ENCODE measurements around the gene FOXRED2.
A peak's percentile ranks its signal among the peaks of the same experiment; 100 is the strongest.

Gene FOXRED2

DNA sequence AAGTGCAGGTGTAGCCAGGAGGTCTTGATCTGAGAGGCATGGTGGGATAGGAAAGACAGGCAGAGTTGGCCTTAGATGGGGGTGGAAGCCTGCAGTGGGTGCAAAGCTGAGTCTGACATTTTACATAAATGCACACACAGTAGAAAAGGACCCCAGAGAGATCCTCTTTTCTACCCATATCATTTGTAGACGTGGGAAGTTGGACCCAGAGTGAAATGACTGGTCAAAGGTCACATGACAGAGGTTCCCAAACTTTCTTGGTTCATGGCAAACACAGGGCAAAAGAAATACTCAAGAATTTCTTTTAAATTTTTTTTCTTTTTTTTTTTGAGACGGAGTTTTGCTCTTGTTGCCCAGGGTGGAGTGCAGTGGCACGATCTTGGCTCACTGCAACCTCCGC is 6.2 kb upstream of the FOXRED2 start:
- no peak overlapping the region for H3K4me2 ChIP-seq (ENCODE audit: low read length)
- H3K36me3 ChIP-seq (ENCODE audit: insufficient read depth, low read length), result peaks cover 72% of the 10 kb centered on the region
- H3K9ac ChIP-seq (ENCODE audit: low read depth, low read length), result no peak overlapping the region
- no peaks in the 10 kb centered on the region for H3K9me3 ChIP-seq (replicated peaks; ENCODE audit: low read length)
- H3K4me1 ChIP-seq (ENCODE audit: control insufficient read depth, insufficient read depth, low read length), result no peaks in the 10 kb centered on the region
- no peaks in the 10 kb centered on the region for H3K27me3 ChIP-seq (ENCODE audit: control insufficient read depth, insufficient read depth, low read length)
- no peak overlapping the region for H3K4me3 ChIP-seq (ENCODE audit: low read length)

DNA sequence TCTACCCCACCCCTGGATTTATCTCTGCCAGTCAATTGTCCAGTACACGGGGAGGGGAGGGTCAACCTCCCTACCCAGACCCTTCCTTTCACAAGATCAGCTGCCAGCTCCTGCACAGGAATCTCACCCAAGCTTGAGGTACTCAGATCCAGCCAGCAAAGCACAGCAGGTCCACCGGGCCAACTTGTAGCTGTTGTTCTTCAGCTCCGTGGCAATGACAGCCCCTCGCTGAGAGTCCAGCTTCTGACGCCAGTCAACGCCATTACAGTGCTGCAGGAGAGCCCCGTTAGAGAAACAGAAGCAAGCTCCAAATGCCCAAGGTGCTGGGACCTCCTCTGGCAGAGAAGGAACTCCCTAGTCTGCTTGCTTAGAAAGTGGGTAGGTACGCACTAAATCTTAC is 5.5 kb upstream of the FOXRED2 start:
- Histone ChIP-seq H3K4me2 (ENCODE audit: low read length) (no peak overlapping the region), H3K36me3 (ENCODE audit: insufficient read depth, low read length) (peaks cover 66% of the 10 kb centered on the region), H3K27me3 (ENCODE audit: control insufficient read depth, insufficient read depth, low read length) (no peaks in the 10 kb centered on the region), H3K4me3 (ENCODE audit: low read length) (no peak overlapping the region), H3K9ac (ENCODE audit: low read depth, low read length) (no peak overlapping the region), H3K9me3 (replicated peaks; ENCODE audit: low read length) (no peaks in the 10 kb centered on the region), H3K4me1 (ENCODE audit: control insufficient read depth, insufficient read depth, low read length) (peaks cover 3% of the 10 kb centered on the region)

DNA sequence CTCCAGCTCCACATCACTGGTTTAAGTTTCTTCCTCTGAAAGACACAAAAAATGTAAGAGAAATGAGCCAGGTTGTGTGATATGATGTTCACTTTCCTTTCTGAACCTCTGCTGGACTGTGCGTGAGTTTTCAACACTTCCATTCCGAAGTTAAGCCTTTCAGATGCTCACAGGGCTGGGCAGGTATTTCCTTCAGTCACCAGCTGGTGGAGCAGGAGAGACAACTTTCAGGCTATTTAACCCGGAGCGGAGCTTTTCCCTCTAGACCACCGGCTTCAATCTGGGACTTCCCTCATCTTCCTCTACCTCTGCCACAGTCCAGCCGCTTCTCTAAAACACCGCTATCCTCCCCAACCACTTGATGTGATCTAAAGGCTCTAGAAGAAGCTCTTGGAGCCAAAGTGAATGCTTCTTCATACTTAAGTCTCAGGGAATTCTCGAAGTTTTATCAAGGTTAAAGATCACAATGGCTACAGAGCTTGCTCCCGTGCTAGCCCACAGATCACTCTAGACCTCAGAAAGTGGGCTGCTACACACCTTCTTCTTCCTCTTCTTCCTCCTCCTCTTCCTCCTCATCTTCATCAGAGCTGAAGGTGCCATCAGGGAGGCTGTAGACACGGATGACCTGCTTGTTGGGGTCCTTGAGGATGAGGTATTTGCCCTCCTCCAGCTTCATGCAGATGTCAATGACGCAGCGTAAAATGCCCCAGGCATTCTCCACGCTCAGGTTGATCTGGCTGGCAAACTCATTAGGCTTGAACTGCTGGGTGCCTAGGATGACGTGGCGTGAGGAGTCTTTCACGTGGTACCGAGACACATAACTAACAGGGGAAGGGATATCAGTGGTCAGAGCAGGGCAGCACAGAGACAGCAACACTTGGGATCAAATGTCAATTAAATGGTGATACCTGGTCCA is 4.4 kb upstream of the FOXRED2 start:
- no peaks in the 10 kb centered on the region for H3K9me3 ChIP-seq (replicated peaks; ENCODE audit: low read length)
- no peak overlapping the region for H3K4me2 ChIP-seq (ENCODE audit: low read length)
- H3K36me3 ChIP-seq (ENCODE audit: insufficient read depth, low read length), result peaks cover 54% of the 10 kb centered on the region
- no peak overlapping the region for H3K4me3 ChIP-seq (ENCODE audit: low read length)
- no peaks in the 10 kb centered on the region for H3K27me3 ChIP-seq (ENCODE audit: control insufficient read depth, insufficient read depth, low read length)
- H3K9ac ChIP-seq (ENCODE audit: low read depth, low read length), result no peak overlapping the region
- H3K4me1 ChIP-seq (ENCODE audit: control insufficient read depth, insufficient read depth, low read length), result peaks cover 13% of the 10 kb centered on the region

DNA sequence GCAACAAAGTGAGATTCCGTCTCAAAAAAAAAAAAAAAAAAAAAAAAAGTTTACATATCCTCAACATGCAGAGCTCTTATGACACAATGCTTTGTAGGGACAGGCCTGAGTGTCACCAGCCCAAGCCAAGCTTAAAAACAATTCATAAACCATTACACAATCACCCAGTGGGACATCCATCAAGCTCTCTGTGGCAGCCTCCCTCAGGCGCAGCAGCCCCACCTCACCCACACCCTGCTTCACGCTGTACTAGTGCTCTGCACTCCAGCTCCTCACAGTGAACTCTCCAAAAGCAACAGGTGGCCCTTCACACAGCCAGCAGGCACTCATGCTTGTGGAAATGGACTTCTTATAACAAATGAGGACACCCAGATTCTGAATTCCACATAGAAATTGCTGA is 3.5 kb upstream of the FOXRED2 start:
- Histone ChIP-seq H3K4me2 (ENCODE audit: low read length) (no peak overlapping the region), H3K4me3 (ENCODE audit: low read length) (no peak overlapping the region), H3K4me1 (ENCODE audit: control insufficient read depth, insufficient read depth, low read length) (peaks cover 13% of the 10 kb centered on the region), H3K27me3 (ENCODE audit: control insufficient read depth, insufficient read depth, low read length) (no peaks in the 10 kb centered on the region), H3K36me3 (ENCODE audit: insufficient read depth, low read length) (peaks cover 46% of the 10 kb centered on the region), H3K9ac (ENCODE audit: low read depth, low read length) (no peak overlapping the region), H3K9me3 (replicated peaks; ENCODE audit: low read length) (no peaks in the 10 kb centered on the region)

DNA sequence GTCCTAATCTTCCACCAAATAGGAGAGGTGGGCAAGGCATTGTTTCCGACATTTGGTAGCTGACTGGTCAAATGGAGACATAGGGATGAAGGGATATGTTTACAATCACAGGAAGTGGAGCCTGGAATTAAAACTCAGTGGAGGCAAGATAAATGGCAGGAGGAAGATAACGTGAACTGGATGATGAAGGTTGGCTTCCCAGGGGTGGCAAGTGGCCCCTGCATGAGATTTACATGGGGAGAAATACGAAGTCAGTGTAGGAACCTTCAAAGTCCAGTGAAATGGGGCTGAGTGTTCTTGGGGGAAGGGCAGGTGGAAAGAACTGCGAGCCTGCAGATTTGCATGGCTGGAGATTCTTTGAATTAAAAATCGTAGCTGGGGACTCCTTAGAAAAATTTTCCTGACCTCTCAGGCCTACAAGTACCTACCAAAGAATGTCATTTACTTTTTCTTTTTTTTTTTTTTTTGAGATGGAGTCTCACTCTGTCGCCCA is 724 bp upstream of the FOXRED2 start:
- H3K9ac ChIP-seq (ENCODE audit: low read depth, low read length), result peak overlapping the region; percentile 70
- no peaks in the 10 kb centered on the region for H3K27me3 ChIP-seq (ENCODE audit: control insufficient read depth, insufficient read depth, low read length)
- peak overlapping the region; percentile 74 for H3K4me3 ChIP-seq (ENCODE audit: low read length)
- peaks cover 13% of the 10 kb centered on the region for H3K4me1 ChIP-seq (ENCODE audit: control insufficient read depth, insufficient read depth, low read length)
- peaks cover 23% of the 10 kb centered on the region for H3K36me3 ChIP-seq (ENCODE audit: insufficient read depth, low read length)
- peak overlapping the region; percentile 88 for H3K4me2 ChIP-seq (ENCODE audit: low read length)
- no peaks in the 10 kb centered on the region for H3K9me3 ChIP-seq (replicated peaks; ENCODE audit: low read length)

DNA sequence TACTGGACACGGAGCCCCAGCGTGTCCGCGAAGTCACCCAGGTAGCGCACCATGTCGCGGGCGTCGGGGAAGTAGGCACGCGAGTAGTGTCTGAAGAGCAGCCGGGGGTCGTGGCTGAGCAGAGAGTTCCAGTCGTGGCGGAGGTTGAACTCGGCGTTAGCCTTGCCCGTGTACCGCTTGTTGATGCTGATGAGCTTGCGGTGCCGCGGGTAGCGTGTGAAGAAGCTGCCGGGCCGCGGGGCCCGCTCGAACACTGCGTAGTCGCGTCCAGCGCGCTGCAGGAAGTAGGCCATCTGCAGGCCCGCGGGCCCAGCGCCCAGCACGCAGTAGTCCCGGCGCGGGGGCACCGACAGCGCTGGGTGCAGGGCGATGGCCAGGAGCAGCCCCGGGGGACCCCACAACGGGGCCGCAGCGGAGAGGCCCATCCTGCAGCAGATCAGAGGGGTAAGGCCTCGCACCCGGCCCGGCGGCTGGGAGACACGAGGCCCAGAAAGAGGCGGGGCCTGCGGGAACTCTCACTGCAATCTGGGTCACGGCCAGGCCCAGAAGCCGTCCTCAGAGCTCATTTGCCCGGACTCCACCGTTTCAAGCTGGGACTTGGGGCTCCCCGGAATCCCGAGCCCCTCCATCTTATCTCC is 723 bp downstream of the FOXRED2 start:
- Histone ChIP-seq H3K27me3 (ENCODE audit: control insufficient read depth, insufficient read depth, low read length) (no peaks in the 10 kb centered on the region), H3K4me3 (ENCODE audit: low read length) (peak overlapping the region; percentile 74), H3K9me3 (replicated peaks; ENCODE audit: low read length) (no peaks in the 10 kb centered on the region), H3K9ac (ENCODE audit: low read depth, low read length) (peak overlapping the region; percentile 70), H3K36me3 (ENCODE audit: insufficient read depth, low read length) (peaks cover 11% of the 10 kb centered on the region), H3K4me2 (ENCODE audit: low read length) (peak overlapping the region; percentile 88), H3K4me1 (ENCODE audit: control insufficient read depth, insufficient read depth, low read length) (peaks cover 13% of the 10 kb centered on the region)

DNA sequence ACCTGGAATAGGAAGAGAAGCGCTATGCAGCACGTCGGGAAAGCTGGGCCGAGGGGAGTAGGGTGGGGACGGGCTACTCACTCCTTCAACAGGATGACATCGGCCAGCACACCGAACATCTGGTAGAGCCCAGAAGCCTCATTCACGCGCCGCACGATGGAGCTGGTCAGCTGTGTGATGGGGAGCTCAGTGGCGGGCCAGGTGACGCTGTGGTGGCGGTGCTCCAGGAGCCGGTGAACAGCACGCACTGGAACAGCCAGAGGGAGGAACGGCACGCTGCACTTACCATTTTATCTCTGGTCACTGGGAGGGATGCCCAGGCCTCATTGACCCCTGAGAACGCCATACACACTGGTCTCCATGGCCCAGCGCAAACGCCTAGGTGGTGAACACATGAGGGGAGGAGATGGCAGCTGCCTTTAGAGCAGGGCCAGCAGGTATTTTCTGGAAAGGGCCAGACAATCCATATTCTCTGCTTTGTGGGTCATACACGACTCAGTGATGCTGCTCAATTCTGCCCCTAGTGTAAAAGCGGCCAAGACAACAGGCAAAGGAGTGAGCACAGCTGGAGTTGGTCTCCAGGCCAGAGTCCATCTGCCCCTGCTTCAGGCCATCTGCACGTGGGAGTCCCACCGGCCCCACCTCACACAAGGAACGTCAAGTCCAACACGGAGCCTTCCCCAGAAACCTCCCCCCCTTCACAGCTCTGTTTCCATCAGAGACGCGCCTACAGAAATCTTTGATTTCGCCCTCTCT is 8.8 kb downstream of the FOXRED2 start:
- no peak overlapping the region for H3K4me3 ChIP-seq (ENCODE audit: low read length)
- no peak overlapping the region for H3K4me2 ChIP-seq (ENCODE audit: low read length)
- H3K4me1 ChIP-seq (ENCODE audit: control insufficient read depth, insufficient read depth, low read length), result no peaks in the 10 kb centered on the region
- no peaks in the 10 kb centered on the region for H3K27me3 ChIP-seq (ENCODE audit: control insufficient read depth, insufficient read depth, low read length)
- H3K9ac ChIP-seq (ENCODE audit: low read depth, low read length), result no peak overlapping the region
- H3K36me3 ChIP-seq (ENCODE audit: insufficient read depth, low read length), result peaks cover 15% of the 10 kb centered on the region
- H3K9me3 ChIP-seq (replicated peaks; ENCODE audit: low read length), result no peaks in the 10 kb centered on the region

DNA sequence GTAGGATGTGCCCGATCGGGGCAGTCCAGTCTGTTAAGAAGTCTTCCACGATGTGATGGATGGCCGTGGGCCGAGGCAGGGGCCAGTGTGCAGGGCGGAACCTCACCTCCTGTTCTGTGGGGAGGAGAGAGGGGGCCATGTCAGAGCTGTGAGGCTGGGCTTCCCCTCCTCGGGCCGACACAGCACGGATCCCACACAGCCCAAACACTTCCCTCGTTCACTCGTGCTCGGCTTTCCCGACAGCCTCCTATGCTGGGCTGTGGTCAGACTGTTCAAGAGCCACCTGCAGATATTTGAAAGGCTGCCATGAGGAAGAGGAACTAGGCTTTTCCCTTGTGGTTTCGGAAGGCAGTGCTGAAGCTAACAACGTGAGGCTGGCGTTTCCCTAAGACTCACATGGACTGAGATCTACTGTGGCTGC is 13.1 kb downstream of the FOXRED2 start:
- no peak overlapping the region for H3K9ac ChIP-seq (ENCODE audit: low read depth, low read length)
- no peak overlapping the region for H3K4me2 ChIP-seq (ENCODE audit: low read length)
- no peaks in the 10 kb centered on the region for H3K4me1 ChIP-seq (ENCODE audit: control insufficient read depth, insufficient read depth, low read length)
- peaks cover 27% of the 10 kb centered on the region for H3K36me3 ChIP-seq (ENCODE audit: insufficient read depth, low read length)
- no peaks in the 10 kb centered on the region for H3K9me3 ChIP-seq (replicated peaks; ENCODE audit: low read length)
- H3K4me3 ChIP-seq (ENCODE audit: low read length), result no peak overlapping the region
- no peaks in the 10 kb centered on the region for H3K27me3 ChIP-seq (ENCODE audit: control insufficient read depth, insufficient read depth, low read length)

DNA sequence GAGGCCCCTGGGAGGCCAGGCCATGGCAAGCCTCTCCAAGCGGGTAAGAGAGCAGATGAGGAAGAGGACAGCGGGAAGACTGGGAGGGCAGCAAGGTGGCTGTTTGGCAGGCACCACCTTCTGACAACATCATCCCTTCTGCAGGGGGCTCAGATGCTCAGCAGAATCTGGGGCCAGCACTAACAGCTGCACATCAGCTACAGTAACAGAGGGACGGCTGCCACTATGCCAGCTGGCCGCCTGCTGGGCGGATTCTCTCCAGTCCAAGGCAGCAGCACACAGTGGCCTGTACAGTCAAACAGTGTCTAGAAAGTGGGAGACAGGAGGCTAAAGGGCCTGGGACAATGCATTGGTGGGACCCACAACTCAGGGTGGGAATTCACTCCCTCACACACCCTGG is 14.7 kb downstream of the FOXRED2 start:
- no peak overlapping the region for H3K4me3 ChIP-seq (ENCODE audit: low read length)
- no peaks in the 10 kb centered on the region for H3K4me1 ChIP-seq (ENCODE audit: control insufficient read depth, insufficient read depth, low read length)
- H3K9me3 ChIP-seq (replicated peaks; ENCODE audit: low read length), result no peaks in the 10 kb centered on the region
- no peak overlapping the region for H3K9ac ChIP-seq (ENCODE audit: low read depth, low read length)
- H3K27me3 ChIP-seq (ENCODE audit: control insufficient read depth, insufficient read depth, low read length), result no peaks in the 10 kb centered on the region
- H3K4me2 ChIP-seq (ENCODE audit: low read length), result no peak overlapping the region
- peaks cover 24% of the 10 kb centered on the region for H3K36me3 ChIP-seq (ENCODE audit: insufficient read depth, low read length)

DNA sequence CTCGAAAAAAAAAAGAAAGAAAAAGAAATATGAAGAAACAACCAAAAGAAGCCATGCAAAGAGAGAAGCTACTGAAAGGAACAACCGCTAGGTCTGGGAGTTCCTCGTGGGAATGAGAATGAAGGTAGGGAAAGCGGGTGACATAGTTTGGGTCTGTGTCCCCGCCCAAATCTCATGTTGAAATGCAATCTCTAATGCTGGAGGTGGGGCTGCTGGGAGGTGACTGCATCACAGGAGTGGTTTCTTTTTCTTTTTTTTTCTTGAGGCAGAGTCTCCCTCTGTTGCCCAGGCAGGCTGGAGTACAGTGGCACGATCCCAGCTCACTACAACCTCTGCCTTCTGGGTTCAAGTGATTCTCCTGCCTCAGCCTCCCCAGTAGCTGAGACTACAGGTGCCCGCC is 15.7 kb downstream of the FOXRED2 start:
- no peak overlapping the region for H3K4me2 ChIP-seq (ENCODE audit: low read length)
- no peak overlapping the region for H3K4me3 ChIP-seq (ENCODE audit: low read length)
- H3K36me3 ChIP-seq (ENCODE audit: insufficient read depth, low read length), result peaks cover 24% of the 10 kb centered on the region
- H3K9ac ChIP-seq (ENCODE audit: low read depth, low read length), result no peak overlapping the region
- H3K27me3 ChIP-seq (ENCODE audit: control insufficient read depth, insufficient read depth, low read length), result no peaks in the 10 kb centered on the region
- H3K9me3 ChIP-seq (replicated peaks; ENCODE audit: low read length), result no peaks in the 10 kb centered on the region
- H3K4me1 ChIP-seq (ENCODE audit: control insufficient read depth, insufficient read depth, low read length), result no peaks in the 10 kb centered on the region

DNA sequence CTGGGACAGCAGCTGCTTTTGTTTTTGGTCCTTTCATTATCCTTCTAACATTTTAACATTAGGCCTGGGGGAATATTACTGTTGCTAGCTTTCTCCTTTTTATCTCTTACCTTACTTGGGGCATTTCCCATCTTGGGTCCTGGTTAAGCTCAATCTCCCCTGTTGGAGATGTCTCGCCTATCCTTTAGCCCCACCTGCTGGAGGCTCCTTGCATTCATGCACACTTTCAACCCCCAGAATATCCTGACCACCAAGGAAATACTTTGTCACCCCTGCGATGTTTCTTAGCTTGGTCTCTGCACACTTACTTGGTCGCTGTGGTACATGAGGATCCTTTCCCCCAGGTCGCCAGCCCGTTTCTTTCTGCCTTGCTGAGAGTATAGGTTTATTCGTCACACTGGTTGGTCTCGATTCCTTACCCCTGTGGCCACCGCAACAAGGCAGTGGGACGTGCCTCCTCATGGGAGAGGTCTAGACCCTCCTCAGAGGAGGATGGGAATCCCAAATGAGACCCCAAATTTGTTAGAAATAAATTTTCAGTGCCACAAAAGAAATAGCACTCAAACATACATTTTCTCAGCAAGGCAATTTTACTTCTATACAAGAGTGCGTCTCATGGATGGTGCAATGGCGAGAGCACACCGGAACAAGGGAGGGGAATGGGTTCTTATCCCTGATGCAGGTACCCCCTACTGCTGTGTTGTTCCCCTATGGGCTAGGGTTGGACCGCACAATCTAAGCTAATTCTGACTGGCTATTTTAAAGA is 20.0 kb downstream of the FOXRED2 start:
- H3K4me3 ChIP-seq (ENCODE audit: low read length), result no peak overlapping the region
- no peak overlapping the region for H3K4me2 ChIP-seq (ENCODE audit: low read length)
- H3K4me1 ChIP-seq (ENCODE audit: control insufficient read depth, insufficient read depth, low read length), result no peaks in the 10 kb centered on the region
- H3K36me3 ChIP-seq (ENCODE audit: insufficient read depth, low read length), result peaks cover 15% of the 10 kb centered on the region
- no peaks in the 10 kb centered on the region for H3K9me3 ChIP-seq (replicated peaks; ENCODE audit: low read length)
- no peak overlapping the region for H3K9ac ChIP-seq (ENCODE audit: low read depth, low read length)
- no peaks in the 10 kb centered on the region for H3K27me3 ChIP-seq (ENCODE audit: control insufficient read depth, insufficient read depth, low read length)

Data from skeletal muscle satellite cell (primary cell).